Caco-2 (cell line): ENCODE measurements around the gene SSBP2. TPM values are rescaled to one million over a fixed set of nuclear protein-coding genes. Genes with fewer than 3 reads are reported as not detected.

Experiments
- BruUV-seq: library from RNA; stranded (reverse); fragments of 400-500 nt; replicated peaks from 2 replicates; lab custom pipeline; 2021; lab: Mats Ljungman, UMichigan
- CTCF ChIA-PET: fragments of 300-600 bp; sonication (Branson Sonifier 250); formaldehyde crosslinking; loops from one replicate; lab custom pipeline; 2022; ENCODE audit warnings: antibody characterized with exemption; lab: Charles Lee
- POLR2A ChIA-PET: fragments of 300-600 bp; sonication (Branson Sonifier 250); formaldehyde crosslinking; loops from one replicate; lab custom pipeline; 2022; ENCODE audit warnings: antibody characterized with exemption; lab: Charles Lee
- DNase-seq, 2 experiments: peaks; one replicate each; pipeline versions ENCODE4 v3.0.0 to v3.0.0-alpha.2; 2020 to 2022
- H3K27me3 ChIP-seq: replicated peaks from 2 replicates; pipeline ENCODE4 v1.6.0; 2011; ENCODE audit warnings: low read length; ENCODE audit not compliant: control insufficient read depth, insufficient read depth
- H3K36me3 ChIP-seq: 2 replicates; pipeline ENCODE4 v1.5.1; 2011; ENCODE audit warnings: low read length; ENCODE audit not compliant: control insufficient read depth, insufficient read depth
- H3K4me1 ChIP-seq: fragments of 250-450 bp; sonication (Bioruptor Pico); 2 replicates; pipeline ENCODE4 v1.5.1; 2020; ENCODE audit warnings: mild to moderate bottlenecking
- H3K4me3 ChIP-seq: 2 replicates; pipeline ENCODE4 v1.5.1; 2011; ENCODE audit warnings: low read depth, mild to moderate bottlenecking, control low read depth, low read length
- H3K9me3 ChIP-seq: fragments of 250-450 bp; sonication (Bioruptor Pico); 2 replicates; pipeline ENCODE4 v1.5.1; 2020; ENCODE audit warnings: mild to moderate bottlenecking, moderate library complexity
- H3K27ac Mint-ChIP-seq: one replicate; pipeline ENCODE4 v1.8.0; 2022; ENCODE audit warnings: mixed read lengths; ENCODE audit not compliant: unreplicated experiment
- H3K27me3 Mint-ChIP-seq: one replicate; pipeline ENCODE4 v1.8.0; 2022; ENCODE audit warnings: mixed read lengths; ENCODE audit not compliant: insufficient read depth, unreplicated experiment
- H3K36me3 Mint-ChIP-seq: one replicate; pipeline ENCODE4 v1.8.0; 2022; ENCODE audit warnings: mild to moderate bottlenecking, mixed read lengths; ENCODE audit not compliant: insufficient read depth, unreplicated experiment
- H3K4me1 Mint-ChIP-seq: one replicate; pipeline ENCODE4 v1.8.0; 2022; ENCODE audit warnings: low read depth, mixed read lengths; ENCODE audit not compliant: unreplicated experiment
- H3K4me3 Mint-ChIP-seq: one replicate; pipeline ENCODE4 v1.8.0; 2022; ENCODE audit warnings: mild to moderate bottlenecking, moderate library complexity, mixed read lengths; ENCODE audit not compliant: unreplicated experiment
- H3K9me3 Mint-ChIP-seq: one replicate; pipeline ENCODE4 v1.8.0; 2022; ENCODE audit warnings: mixed read lengths; ENCODE audit not compliant: unreplicated experiment
- intact Hi-C: fragments of 100-400 bp; cut with micrococcal nuclease; formaldehyde crosslinking; loops from one replicate; pipeline ENCODE4 v1.10.0; 2022; ENCODE audit not compliant: unreplicated experiment
- total RNA-seq: library from RNA; stranded (reverse); gene quantifications from 2 replicates; pipeline ENCODE4 v1.2.3, GENCODE V29; 2022
- TF ChIP-seq, protein P1 (sequence below), 2 experiments: fragments of 200-600 bp in 1 of 2; IDR thresholded peaks; 1 replicate in 1 of 2; 2 replicates in 1 of 2; pipeline versions ENCODE4 v1.5.1 to v1.8.0; 2011 to 2022; ENCODE audit warnings: antibody characterized with exemption in 1 of 2, control low read depth in 1 of 2, inconsistent platforms in 1 of 2, low read depth in 1 of 2, low read length in 1 of 2, mild to moderate bottlenecking in 1 of 2, moderate library complexity in 1 of 2; ENCODE audit not compliant: insufficient read depth in 1 of 2, severe bottlenecking in 1 of 2, unreplicated experiment in 1 of 2

The SSBP2 gene
- total RNA-seq, 1 experiment from 2014 or later, result 2.5 TPM

DNA sequence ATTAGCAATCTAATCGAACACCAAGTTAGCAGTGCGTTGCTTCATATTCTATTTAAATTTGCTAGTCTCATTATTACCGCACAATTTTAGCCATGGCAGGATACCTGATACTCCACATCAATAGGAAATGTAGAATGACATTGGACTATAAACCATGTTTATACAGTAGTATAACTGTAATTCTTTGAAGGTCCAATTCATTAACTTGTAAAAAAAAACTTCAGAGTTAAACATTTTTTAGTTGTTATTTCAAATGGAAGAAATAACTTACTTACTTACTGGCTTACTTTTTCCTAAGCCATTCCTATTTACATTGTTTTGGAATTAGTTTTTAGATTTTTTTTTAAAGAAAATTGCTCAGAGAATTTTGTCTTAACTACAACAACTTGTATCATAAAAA lies 321.5 kb downstream of the SSBP2 start:
- TF ChIP-seq, protein P1, sequence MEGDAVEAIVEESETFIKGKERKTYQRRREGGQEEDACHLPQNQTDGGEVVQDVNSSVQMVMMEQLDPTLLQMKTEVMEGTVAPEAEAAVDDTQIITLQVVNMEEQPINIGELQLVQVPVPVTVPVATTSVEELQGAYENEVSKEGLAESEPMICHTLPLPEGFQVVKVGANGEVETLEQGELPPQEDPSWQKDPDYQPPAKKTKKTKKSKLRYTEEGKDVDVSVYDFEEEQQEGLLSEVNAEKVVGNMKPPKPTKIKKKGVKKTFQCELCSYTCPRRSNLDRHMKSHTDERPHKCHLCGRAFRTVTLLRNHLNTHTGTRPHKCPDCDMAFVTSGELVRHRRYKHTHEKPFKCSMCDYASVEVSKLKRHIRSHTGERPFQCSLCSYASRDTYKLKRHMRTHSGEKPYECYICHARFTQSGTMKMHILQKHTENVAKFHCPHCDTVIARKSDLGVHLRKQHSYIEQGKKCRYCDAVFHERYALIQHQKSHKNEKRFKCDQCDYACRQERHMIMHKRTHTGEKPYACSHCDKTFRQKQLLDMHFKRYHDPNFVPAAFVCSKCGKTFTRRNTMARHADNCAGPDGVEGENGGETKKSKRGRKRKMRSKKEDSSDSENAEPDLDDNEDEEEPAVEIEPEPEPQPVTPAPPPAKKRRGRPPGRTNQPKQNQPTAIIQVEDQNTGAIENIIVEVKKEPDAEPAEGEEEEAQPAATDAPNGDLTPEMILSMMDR (IDR thresholded peaks at IDR 0.05; ENCODE audit: insufficient read depth in 1 of 2, low read depth in 1 of 2, low read length in 1 of 2, severe bottlenecking in 1 of 2, unreplicated experiment in 1 of 2), result no peak
- Mint-ChIP-seq H3K36me3 (no peaks in the 10 kb centered on the region), H3K4me3 (no peak overlapping the region), H3K27me3 (no peaks in the 10 kb centered on the region), H3K4me1 (peaks cover 11% of the 10 kb centered on the region), H3K27ac (no peak overlapping the region), H3K9me3 (no peaks in the 10 kb centered on the region)
- CTCF ChIA-PET, result interaction anchor here (0.6 kb wide), 1 partner anchor 322 kb away, joined by 6 read pairs; the partner anchor contains the start of gene SSBP2
- POLR2A ChIA-PET, result no interaction called here
- no TSS peak for BruUV-seq
- intact Hi-C loops, result loop anchor here (5.0 kb wide), 3 partner anchors 323 to 738 kb away; partner anchors contain the start of gene SSBP2
- Histone ChIP-seq H3K9me3 (no peaks in the 10 kb centered on the region), H3K36me3 (no peaks in the 10 kb centered on the region), H3K4me3 (no peak overlapping the region), H3K27me3 (no peaks in the 10 kb centered on the region), H3K4me1 (peaks cover 19% of the 10 kb centered on the region)
- DNase-seq, result no peak

DNA sequence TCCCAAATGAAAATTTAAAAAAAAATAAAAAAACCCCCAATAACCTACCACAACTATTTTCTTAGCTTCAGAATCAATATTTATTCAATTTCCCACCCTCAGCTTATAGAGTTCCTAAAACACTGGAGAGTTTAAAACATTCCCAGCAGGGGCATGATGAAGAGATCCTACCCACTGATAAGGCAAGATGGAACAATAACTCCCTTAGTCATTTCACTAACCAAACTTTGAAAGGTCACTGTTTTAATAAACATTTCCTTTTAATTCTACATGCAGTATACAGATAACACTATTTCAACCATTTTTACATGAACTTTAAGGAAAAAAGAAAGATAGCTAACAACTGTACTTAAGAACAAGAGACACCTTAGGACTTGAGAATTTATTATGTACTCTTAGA lies 322.0 kb downstream of the SSBP2 start:
- ChIA-PET POLR2A (no interaction called here), CTCF (interaction anchor here (0.6 kb wide), 1 partner anchor 322 kb away, joined by 6 read pairs; the partner anchor contains the start of gene SSBP2)
- no peaks in the 10 kb centered on the region for H3K9me3 ChIP-seq
- no peaks in the 10 kb centered on the region for H3K27me3 Mint-ChIP-seq
- H3K9me3 Mint-ChIP-seq, result no peaks in the 10 kb centered on the region
- no peak overlapping the region for H3K4me3 ChIP-seq
- no peak for DNase-seq
- peaks cover 19% of the 10 kb centered on the region for H3K4me1 ChIP-seq
- intact Hi-C loops, result loop anchor here (5.0 kb wide), 3 partner anchors 323 to 738 kb away; partner anchors contain the start of gene SSBP2
- BruUV-seq, result no TSS peak
- H3K36me3 Mint-ChIP-seq, result no peaks in the 10 kb centered on the region
- H3K27ac Mint-ChIP-seq, result no peak overlapping the region
- TF ChIP-seq, protein P1 (IDR thresholded peaks at IDR 0.05; ENCODE audit: insufficient read depth in 1 of 2, low read depth in 1 of 2, low read length in 1 of 2, severe bottlenecking in 1 of 2, unreplicated experiment in 1 of 2), result no peak
- H3K36me3 ChIP-seq, result no peaks in the 10 kb centered on the region
- peaks cover 11% of the 10 kb centered on the region for H3K4me1 Mint-ChIP-seq
- no peaks in the 10 kb centered on the region for H3K27me3 ChIP-seq
- no peak overlapping the region for H3K4me3 Mint-ChIP-seq

DNA sequence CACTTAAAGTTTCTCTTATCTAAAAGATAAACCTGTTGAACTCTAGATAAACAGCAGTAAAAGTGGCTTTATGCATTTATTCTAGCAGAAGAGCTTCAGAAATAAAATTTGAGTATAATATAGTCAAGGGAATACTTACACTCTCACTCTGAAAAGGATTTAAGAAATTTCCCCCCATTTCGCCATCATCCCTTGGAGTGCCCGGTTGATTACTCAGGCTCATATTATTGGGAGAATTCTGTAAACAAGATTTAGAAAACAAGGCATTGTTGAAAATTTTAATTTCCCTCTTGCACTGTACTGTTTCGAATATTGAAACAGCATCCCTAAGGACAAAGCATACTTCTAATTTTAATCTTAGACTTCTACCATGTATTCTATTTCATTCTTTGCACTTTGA lies 322.5 kb downstream of the SSBP2 start:
- H3K27me3 Mint-ChIP-seq, result no peaks in the 10 kb centered on the region
- Histone ChIP-seq H3K27me3 (no peaks in the 10 kb centered on the region), H3K4me1 (peaks cover 19% of the 10 kb centered on the region), H3K4me3 (no peak overlapping the region), H3K36me3 (no peaks in the 10 kb centered on the region), H3K9me3 (no peaks in the 10 kb centered on the region)
- no peak overlapping the region for H3K4me3 Mint-ChIP-seq
- intact Hi-C loops, result loop anchor here (5.0 kb wide), 3 partner anchors 324 to 739 kb away; partner anchors contain the start of gene SSBP2
- no TSS peak for BruUV-seq
- TF ChIP-seq, protein P1 (IDR thresholded peaks at IDR 0.05; ENCODE audit: insufficient read depth in 1 of 2, low read depth in 1 of 2, low read length in 1 of 2, severe bottlenecking in 1 of 2, unreplicated experiment in 1 of 2), result no peak
- DNase-seq, result no peak
- ChIA-PET CTCF (no interaction called here), POLR2A (no interaction called here)
- H3K9me3 Mint-ChIP-seq, result no peaks in the 10 kb centered on the region
- no peak overlapping the region for H3K27ac Mint-ChIP-seq
- peaks cover 11% of the 10 kb centered on the region for H3K4me1 Mint-ChIP-seq
- H3K36me3 Mint-ChIP-seq, result no peaks in the 10 kb centered on the region
